Activated naive CD8-positive, alpha-beta T cell treated with anti-CD3 and anti-CD28 coated beads, Interleukin-2, amount 50 U/mL, for 24 hours (primary cell): Measurements from ENCODE around the gene SMCO3.

Experiments
- ATAC-seq: fragments of 150-1000 bp; cut with Tn5 transposase; one replicate; pipeline ENCODE4 v1.10.0; 2021
- DNase-seq: peaks from one replicate; pipeline ENCODE4 v3.0.0; 2021
- H3K27ac Mint-ChIP-seq: one replicate; pipeline ENCODE4 v1.8.0; 2021; ENCODE audit warnings: mild to moderate bottlenecking, mixed read lengths
- H3K27me3 Mint-ChIP-seq: one replicate; pipeline ENCODE4 v1.8.0; 2021; ENCODE audit warnings: mixed read lengths
- H3K36me3 Mint-ChIP-seq: one replicate; pipeline ENCODE4 v1.8.0; 2021; ENCODE audit warnings: low read depth, mixed read lengths
- H3K4me1 Mint-ChIP-seq: one replicate; pipeline ENCODE4 v1.8.0; 2021; ENCODE audit warnings: mixed read lengths
- H3K4me3 Mint-ChIP-seq: one replicate; pipeline ENCODE4 v1.8.0; 2021; ENCODE audit warnings: mild to moderate bottlenecking, moderate library complexity, mixed read lengths
- H3K9me3 Mint-ChIP-seq: one replicate; pipeline ENCODE4 v1.8.0; 2021; ENCODE audit warnings: mixed read lengths

Gene SMCO3

DNA sequence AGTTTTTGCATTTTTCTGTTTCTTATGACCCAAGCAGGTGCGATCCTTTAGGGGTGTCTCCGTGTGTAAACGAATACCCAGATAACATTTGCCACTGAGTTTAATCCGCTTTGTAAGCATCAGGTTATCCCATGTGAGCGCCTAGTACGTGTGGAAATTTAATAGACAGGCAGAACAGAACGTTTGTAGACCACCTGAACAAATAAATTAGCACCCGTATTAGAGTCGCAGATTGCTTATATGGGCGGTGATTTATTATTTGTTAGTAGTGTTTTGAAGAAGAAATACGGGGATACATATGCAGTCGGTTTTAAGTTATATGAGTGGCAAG lies 10.2 kb downstream of the SMCO3 start:
- Mint-ChIP-seq H3K4me1 (peaks cover 21% of the 10 kb centered on the region), H3K9me3 (no peaks in the 10 kb centered on the region), H3K27me3 (no peaks in the 10 kb centered on the region), H3K36me3 (peaks cover 19% of the 10 kb centered on the region), H3K4me3 (no peak overlapping the region), H3K27ac (no peak overlapping the region)
- DNase-seq (no peak), ATAC-seq (peak; percentile 3)

DNA sequence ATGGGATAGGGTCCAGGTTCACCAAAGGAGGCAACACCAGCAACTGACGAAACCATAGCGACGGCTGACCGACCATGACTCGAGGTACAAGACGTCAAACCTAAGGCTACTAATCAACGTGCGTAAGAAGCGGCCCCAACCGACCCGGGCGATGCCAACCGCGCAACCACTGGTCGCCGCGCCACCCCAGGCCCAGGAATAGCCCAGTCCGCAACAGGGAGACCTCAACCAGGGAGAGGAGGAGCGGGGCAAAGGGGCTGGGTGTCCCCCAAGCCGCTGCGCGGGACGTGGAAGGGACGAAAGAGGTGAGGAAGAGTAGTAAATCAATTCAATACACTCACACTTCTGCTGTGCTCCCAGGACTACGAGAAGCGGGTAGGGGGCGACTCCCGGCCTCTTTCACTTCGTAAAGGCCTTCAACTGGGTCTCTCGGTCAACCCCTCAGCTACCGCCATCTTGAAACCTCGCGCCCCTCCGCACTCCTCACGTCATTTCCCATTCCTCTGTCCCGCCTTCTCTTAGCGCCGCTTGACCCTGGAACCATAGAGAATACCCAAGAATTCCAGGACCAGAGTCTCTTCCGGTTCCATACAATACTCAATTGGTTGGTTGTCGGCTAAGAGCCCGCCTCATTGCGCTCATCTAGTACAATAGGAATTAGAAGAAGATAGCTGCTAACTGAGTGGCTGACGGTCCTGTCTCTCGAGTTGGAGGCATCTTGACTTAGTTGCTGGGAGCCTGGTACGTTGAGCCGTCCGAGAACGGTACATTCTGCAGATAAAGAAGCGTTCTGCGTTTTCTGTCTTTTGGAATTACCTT lies 10.8 kb downstream of the SMCO3 start, which contains the start of the genes C12orf60 and WBP11:
TSS of gene C12orf60 (plus strand) at position 660 of the 819 bp plus-strand sequence. CDS start 19,266 bp downstream, outside the sequence.
TSS of gene WBP11 (minus strand) at position 468 of the 819 bp plus-strand sequence. CDS start 2,095 bp downstream, outside the sequence.
- H3K27me3 Mint-ChIP-seq: no peaks in the 10 kb centered on the region
- peaks cover 21% of the 10 kb centered on the region for H3K4me1 Mint-ChIP-seq
- H3K4me3 Mint-ChIP-seq: no peak within 1 kb of the TSS
- no peak within 1 kb of the TSS for H3K27ac Mint-ChIP-seq
- H3K36me3 Mint-ChIP-seq: peaks cover 21% of the 10 kb centered on the region
- ATAC-seq (peak; percentile 99), DNase-seq (peak; percentile 85)
- H3K9me3 Mint-ChIP-seq: no peaks in the 10 kb centered on the region

DNA sequence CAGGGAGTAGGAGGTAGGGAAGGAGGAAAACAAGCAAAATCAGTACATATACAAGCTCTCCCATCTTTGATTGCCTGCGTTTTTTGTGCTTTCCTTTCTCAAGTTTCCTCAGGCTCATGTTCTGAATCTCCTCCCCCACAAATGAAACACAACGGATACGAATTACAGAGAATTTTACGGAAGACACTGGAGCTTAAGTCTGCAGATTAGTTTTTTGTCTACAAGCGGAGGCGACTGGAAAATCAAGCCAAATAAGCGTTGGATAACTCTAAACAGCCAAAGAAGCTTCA lies 11.3 kb downstream of the SMCO3 start:
- no peaks in the 10 kb centered on the region for H3K9me3 Mint-ChIP-seq
- peaks cover 21% of the 10 kb centered on the region for H3K4me1 Mint-ChIP-seq

DNA sequence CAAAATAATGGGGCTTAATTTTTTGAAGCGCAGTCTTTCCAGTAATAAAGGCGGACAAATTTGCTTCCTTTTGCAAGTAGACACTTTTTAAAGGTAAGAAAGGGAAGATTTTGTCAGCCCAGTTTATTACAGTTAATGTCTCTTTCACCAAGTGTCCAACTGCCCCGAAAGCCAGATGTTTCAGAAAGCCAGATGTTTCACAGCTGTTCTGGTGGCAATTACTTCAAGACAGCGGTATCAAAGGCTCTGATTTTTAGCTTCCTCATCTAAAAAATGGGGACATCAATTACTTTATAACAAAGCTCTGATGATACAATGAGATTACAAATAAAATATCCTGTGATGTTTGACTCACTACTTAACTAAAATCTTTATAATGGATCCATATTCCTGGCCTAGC lies 11.7 kb downstream of the SMCO3 start:
- Mint-ChIP-seq H3K4me3 (no peak overlapping the region), H3K9me3 (no peaks in the 10 kb centered on the region), H3K36me3 (peaks cover 30% of the 10 kb centered on the region), H3K27ac (no peak overlapping the region), H3K27me3 (no peaks in the 10 kb centered on the region), H3K4me1 (peaks cover 21% of the 10 kb centered on the region)
- DNase-seq (no peak), ATAC-seq (no peak)

More for the DNA sequence above, 11.3 kb downstream of the SMCO3 start:
- ATAC-seq: no peak
- peaks cover 25% of the 10 kb centered on the region for H3K36me3 Mint-ChIP-seq
- DNase-seq: no peak
- H3K4me3 Mint-ChIP-seq: no peak overlapping the region
- no peak overlapping the region for H3K27ac Mint-ChIP-seq
- H3K27me3 Mint-ChIP-seq: no peaks in the 10 kb centered on the region

DNA sequence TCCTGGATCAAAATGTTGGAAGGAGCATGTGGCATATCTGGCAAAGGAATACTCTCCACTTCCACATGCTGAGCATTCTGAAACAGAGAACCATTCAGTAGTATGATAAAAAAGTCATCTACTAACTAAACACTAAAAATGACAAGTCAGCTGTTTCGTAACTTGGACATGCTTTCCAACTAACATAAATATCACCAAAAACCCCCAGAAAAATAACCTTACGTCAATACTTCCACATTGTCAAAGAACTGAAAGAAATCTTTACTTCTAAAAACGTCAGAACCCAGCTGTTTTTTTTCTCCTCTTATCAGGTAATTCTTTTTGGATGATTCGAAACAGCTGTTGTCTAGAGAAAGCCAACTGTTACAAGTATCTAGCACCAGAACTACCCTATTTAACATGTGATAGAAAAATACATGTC lies 18.9 kb downstream of the SMCO3 start:
- Mint-ChIP-seq H3K27me3 (no peaks in the 10 kb centered on the region), H3K4me1 (no peaks in the 10 kb centered on the region), H3K9me3 (no peaks in the 10 kb centered on the region), H3K4me3 (no peak overlapping the region), H3K27ac (peak overlapping the region; percentile 24), H3K36me3 (peaks cover 63% of the 10 kb centered on the region)
- DNase-seq: no peak
- ATAC-seq: no peak

DNA sequence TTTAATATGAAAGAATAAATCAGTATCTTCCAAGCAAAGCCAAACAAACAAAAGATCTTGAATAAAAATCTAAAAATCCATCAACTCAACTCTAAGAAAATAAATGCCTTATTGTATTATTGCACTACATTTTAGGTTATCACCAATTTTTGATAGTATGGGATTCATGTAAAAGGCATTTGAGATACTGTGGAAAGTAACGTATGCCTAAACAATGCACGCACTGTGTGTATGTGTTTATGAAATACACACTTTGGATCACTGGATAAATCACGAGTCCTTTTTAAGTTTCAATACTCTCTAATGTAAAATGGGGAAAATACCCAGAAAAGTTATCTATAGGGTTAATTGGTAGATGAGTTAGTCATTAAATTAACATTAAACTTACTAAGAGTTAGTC lies 28.4 kb downstream of the SMCO3 start:
- no peak for DNase-seq
- ATAC-seq: no peak
- Mint-ChIP-seq H3K36me3 (peaks cover 49% of the 10 kb centered on the region), H3K9me3 (no peaks in the 10 kb centered on the region), H3K4me1 (no peaks in the 10 kb centered on the region), H3K27ac (no peak overlapping the region), H3K4me3 (no peak overlapping the region), H3K27me3 (no peaks in the 10 kb centered on the region)

DNA sequence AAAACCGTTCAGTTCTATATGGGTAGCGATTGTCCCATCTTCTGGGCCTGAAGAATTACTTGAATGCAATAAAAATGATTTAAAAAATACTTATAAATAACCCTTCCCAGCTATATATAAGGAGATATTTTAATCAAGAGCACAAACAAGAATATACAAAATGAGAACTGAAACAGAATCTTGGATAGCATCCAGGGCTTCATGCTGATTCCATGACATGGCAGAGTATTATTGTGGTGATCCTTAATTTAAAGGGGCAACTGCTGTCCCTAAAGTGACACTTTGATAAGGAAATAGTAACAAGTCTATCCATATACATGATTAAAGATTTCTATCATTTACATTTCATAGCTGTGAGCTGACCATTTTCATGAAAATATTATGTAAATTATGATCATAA lies 29.5 kb downstream of the SMCO3 start:
- Mint-ChIP-seq H3K36me3 (peaks cover 38% of the 10 kb centered on the region), H3K27ac (no peak overlapping the region), H3K4me3 (no peak overlapping the region), H3K4me1 (no peaks in the 10 kb centered on the region), H3K27me3 (no peaks in the 10 kb centered on the region), H3K9me3 (no peaks in the 10 kb centered on the region)
- DNase-seq (no peak), ATAC-seq (no peak)

DNA sequence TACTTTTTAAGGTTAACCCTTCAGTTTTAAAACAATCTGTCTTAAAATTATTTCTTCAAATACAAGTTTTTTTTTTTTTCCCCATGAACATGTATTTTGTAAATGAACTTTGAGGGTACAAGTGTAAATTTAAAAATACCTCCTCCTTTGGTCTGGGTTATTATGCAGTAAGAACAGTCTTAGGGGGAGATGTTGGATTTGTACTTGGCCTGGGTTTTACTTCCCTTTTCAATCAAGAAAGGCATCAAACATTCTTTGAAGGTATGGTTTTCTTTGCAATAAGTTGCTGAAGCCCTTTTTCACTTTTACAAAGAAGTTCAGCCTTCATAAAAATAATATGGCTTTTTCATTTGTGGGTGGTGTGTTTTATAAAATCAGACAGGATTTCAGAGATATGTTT lies 31.2 kb downstream of the SMCO3 start:
- no peaks in the 10 kb centered on the region for H3K27me3 Mint-ChIP-seq
- DNase-seq (no peak), ATAC-seq (no peak)
- H3K9me3 Mint-ChIP-seq: no peaks in the 10 kb centered on the region
- H3K27ac Mint-ChIP-seq: no peak overlapping the region
- H3K4me1 Mint-ChIP-seq: no peaks in the 10 kb centered on the region
- no peak overlapping the region for H3K4me3 Mint-ChIP-seq
- peaks cover 26% of the 10 kb centered on the region for H3K36me3 Mint-ChIP-seq

DNA sequence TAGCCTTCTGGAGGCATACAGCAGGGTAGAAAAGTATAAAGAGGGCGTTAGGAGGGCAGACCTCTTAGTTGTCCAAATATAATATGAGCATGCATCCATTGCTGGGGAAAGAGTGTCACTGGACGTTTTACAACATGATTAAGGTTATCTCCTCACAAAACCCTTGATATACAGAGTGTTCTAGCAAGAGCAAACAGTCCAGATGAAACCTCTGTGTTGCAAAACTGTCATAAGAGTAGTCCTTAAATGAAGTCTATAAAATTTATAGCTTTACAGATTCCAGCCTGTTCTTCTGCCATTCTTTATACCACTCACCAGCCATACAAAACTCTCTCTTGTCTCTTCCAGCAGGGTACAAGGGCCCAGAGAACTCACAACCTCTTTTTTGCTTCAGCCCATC lies 32.4 kb downstream of the SMCO3 start:
- Mint-ChIP-seq H3K27me3 (no peaks in the 10 kb centered on the region), H3K4me3 (no peak overlapping the region), H3K36me3 (peaks cover 16% of the 10 kb centered on the region), H3K27ac (no peak overlapping the region), H3K9me3 (no peaks in the 10 kb centered on the region), H3K4me1 (peaks cover 4% of the 10 kb centered on the region)
- ATAC-seq: no peak
- DNase-seq: no peak

DNA sequence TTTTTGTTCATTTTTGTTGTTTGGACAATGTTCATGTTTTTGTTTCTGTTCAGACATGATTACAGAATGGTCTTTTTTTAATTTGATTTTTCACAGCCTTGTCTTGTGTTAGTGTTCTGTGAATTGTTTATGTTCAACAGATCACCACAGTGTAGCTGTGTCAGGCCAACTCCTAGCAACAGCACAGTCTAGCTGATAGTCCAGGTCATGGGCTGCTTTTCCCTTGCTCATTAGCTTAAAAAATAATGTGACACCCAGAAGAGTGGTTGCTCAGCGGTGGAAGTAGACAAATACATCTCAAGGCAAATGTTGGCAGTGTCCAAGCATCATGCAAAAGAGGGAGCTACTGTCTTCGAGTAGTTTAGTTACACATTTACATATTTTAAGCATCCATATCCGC lies 33.1 kb downstream of the SMCO3 start:
- no peak for ATAC-seq

DNA sequence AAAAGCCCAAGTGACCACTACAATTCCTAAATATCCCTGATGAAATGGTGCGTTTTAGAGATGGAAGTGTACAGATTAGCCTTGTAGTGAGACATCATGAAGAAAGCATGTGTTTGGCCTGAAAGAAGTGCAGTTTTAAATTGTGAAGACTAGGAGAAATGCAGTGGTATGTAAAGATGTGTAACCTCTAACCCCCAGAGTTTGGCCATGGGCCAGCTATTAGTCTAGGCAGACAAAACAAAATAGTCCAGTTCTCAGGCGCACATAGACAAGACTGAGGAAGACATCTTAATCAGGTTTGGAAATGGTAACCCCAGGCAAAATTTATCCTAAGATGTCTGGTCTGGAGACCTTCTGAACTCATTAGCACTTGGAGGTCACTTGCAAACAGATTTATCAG lies 34.1 kb downstream of the SMCO3 start:
- Mint-ChIP-seq H3K36me3 (peaks cover 5% of the 10 kb centered on the region), H3K27me3 (no peaks in the 10 kb centered on the region), H3K4me3 (no peak overlapping the region), H3K27ac (no peak overlapping the region), H3K4me1 (peaks cover 22% of the 10 kb centered on the region), H3K9me3 (no peaks in the 10 kb centered on the region)
- ATAC-seq: no peak
- DNase-seq: no peak

More for the DNA sequence above, 33.1 kb downstream of the SMCO3 start:
- no peaks in the 10 kb centered on the region for H3K27me3 Mint-ChIP-seq
- no peak overlapping the region for H3K27ac Mint-ChIP-seq
- peaks cover 11% of the 10 kb centered on the region for H3K4me1 Mint-ChIP-seq
- DNase-seq: no peak
- no peaks in the 10 kb centered on the region for H3K9me3 Mint-ChIP-seq
- peaks cover 14% of the 10 kb centered on the region for H3K36me3 Mint-ChIP-seq
- no peak overlapping the region for H3K4me3 Mint-ChIP-seq

DNA sequence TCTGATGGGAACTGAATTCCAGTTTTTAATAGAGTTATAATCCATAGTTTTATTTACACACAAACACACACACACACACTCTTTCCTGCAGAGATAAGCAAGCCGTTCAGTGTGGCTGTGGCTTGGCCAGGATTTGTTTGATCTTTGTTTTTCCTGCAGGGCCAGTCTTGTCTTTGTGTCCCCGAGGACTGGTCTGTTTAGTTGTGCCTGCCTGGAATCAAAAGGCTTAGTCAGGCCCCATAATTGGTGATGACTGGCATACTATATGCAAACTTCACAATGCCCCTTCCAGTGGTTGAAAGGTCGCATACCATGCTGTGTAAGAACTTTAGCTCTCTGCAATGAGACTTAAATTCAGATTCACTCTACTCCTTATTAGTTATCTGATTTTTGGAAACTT lies 36.7 kb downstream of the SMCO3 start:
- no peaks in the 10 kb centered on the region for H3K36me3 Mint-ChIP-seq
- no peak for DNase-seq
- no peaks in the 10 kb centered on the region for H3K27me3 Mint-ChIP-seq
- H3K9me3 Mint-ChIP-seq: no peaks in the 10 kb centered on the region
- H3K27ac Mint-ChIP-seq: no peak overlapping the region
- H3K4me1 Mint-ChIP-seq: peaks cover 44% of the 10 kb centered on the region
- no peak overlapping the region for H3K4me3 Mint-ChIP-seq
- ATAC-seq: no peak

DNA sequence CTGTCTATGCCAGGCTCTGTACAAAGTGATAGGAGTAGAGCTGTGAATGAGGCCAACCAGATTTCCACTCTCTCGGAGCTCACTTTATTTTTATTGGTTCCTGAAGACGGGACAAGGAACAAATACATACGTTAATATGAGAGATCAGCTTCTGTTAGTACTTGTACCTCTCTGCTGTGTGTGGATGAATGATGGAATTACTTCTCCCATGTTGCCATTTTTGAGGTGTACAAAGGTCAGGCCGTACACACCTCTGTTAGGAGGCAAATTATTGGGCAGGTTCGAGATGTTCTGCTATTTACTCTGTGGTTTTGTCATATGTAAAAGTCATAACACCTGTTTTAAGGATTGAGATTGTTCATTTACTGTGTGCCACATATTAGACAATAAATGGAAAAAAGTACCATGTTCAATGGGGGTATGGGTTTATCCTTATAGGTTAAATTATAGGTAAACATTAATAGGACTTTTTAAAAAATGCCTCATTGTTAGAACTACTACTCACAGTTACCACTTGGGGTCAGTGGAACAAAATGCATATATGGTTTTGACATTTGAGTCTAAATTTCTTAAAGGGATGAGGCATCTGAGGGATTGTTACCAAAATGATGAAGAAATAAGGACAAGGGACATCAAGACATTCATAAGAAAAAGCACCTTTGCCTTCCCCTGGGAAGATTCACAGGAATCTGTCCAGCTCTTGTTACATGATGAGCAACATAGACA lies 37.6 kb downstream of the SMCO3 start:
- H3K4me1 Mint-ChIP-seq: peaks cover 51% of the 10 kb centered on the region

DNA sequence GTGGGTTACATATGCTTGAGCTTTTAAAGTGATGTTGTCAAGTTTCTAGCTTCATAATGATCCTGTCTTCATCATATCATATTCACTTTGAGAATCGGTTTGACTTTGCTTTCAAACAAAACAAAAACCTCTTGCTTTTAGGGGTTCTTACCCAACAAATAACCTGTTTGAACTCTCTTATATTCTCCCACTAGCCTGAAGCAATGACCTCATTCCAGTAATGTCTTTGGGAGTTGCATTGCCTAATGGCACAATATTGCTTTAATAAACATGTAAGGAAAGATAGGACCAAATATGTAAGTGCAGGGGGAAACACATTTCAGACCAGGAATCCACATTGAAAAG lies 38.4 kb downstream of the SMCO3 start:
- peaks cover 3% of the 10 kb centered on the region for H3K36me3 Mint-ChIP-seq
- peak overlapping the region; percentile 98 for H3K4me3 Mint-ChIP-seq
- H3K27me3 Mint-ChIP-seq: no peaks in the 10 kb centered on the region
- H3K4me1 Mint-ChIP-seq: peaks cover 59% of the 10 kb centered on the region
- DNase-seq (no peak), ATAC-seq (no peak)
- H3K27ac Mint-ChIP-seq: peak overlapping the region; percentile 96
- H3K9me3 Mint-ChIP-seq: no peaks in the 10 kb centered on the region

More for the DNA sequence above, 37.6 kb downstream of the SMCO3 start:
- DNase-seq: no peak
- Mint-ChIP-seq H3K4me3 (peak overlapping the region; percentile 98), H3K9me3 (no peaks in the 10 kb centered on the region), H3K27ac (no peak overlapping the region), H3K36me3 (no peaks in the 10 kb centered on the region), H3K27me3 (no peaks in the 10 kb centered on the region)
- no peak for ATAC-seq

DNA sequence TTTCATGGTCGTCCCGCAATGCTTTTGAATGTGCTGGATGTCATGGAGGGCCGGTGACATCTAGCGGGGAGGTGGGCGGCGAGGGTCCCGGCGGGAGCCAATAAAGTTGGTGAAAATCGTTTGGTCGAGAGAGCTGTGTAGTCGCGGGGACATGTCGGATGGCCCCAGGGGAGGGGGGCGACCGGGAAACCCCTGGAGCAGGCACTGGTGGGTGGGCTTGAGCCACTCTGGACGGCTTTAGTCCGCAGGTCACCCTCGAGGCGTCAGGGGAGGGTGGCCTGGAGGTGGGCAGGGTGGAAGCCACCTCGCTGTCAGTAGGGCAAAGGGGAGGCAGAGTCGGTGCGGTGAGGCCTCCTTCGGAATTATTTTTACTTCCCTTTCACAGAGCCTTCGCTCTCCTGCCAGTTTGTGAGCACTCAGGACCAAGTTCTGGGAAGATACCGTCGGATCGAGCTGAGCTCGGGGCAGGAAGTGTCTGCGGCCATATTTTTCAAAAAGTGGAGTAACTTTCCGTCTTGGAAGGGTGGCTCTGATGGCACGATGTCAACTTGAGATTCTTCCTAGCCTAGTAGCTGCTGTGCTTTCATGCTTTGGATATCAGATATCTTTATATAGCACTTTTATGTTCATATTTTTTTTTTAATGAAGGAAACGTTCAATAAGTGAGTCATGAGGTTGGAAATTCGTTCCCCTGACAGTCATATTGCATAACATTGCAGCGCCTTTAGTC lies 38.9 kb downstream of the SMCO3 start:
- Mint-ChIP-seq H3K27me3 (no peaks in the 10 kb centered on the region), H3K4me1 (peaks cover 60% of the 10 kb centered on the region)

More for the DNA sequence above, 38.9 kb downstream of the SMCO3 start:
- Mint-ChIP-seq H3K36me3 (peaks cover 9% of the 10 kb centered on the region), H3K9me3 (no peaks in the 10 kb centered on the region), H3K4me3 (peak overlapping the region; percentile 98), H3K27ac (peak overlapping the region; percentile 96)
- ATAC-seq (no peak), DNase-seq (peak; percentile 28)
